GM21360 (cell line): ENCODE measurements around the gene PCDHB10.
"Not testable (repeated sequence)": the region's sequence is repeated elsewhere in the genome, so short reads cannot be mapped to it uniquely, and the experiment has no call there.

Experiments used
- ATAC-seq: cut with Tn5 transposase; IDR thresholded peaks from one replicate; pipeline ENCODE4 v1.9.1; 2021; ENCODE audit warnings: mild to moderate bottlenecking, moderate library complexity; ENCODE audit not compliant: unreplicated experiment

Gene PCDHB10

DNA sequence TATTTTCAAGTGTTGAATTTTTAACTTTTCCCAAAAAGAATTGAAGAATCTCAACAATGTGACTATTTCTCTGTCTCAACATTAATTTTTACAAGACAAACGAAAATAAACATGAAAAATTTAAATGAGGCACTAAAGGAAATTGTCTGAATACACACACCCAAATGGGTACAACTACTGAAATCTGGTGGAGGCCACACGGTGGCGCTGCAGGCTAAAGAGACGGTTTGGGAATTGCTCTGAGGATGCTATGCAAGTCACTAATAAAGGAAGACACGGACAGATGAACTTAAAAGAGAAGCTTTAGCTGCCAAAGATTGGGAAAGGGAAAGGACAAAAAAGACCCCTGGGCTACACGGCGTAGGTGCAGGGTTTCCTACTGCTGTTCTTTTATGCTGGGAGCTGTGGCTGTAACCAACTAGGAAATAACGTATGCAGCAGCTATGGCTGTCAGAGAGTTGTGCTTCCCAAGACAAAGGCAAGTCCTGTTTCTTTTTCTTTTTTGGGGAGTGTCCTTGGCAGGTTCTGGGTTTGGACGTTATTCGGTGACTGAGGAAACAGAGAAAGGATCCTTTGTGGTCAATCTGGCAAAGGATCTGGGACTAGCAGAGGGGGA is at the start of gene PCDHB10:
Gene PCDHB10, plus strand, starts transcription at position 244 of the 616 bp plus-strand sequence. Its CDS starts 200 bp downstream, at position 444.
- ATAC-seq, result no peak

DNA sequence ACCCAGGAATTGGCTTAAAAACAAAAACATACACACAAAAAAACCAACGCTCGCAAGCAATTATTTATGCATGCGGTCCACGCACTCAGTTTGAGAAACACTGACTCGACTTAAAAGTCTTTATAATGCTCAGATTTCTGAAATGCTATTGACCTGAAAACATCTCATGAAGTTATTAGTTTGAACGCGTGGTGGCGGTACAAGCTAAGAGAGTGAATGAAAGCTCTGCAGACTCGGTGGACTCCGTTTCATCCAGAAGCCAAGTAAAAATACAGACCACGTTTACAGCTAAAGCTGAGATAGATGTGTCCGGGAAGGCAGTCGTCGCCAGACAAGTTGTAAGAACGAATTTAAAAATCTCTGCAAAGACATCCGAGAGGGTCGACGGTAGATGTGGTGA is 42.3 kb upstream of the PCDHB10 start, which contains the start of gene PCDHB6:
Gene PCDHB6, plus strand, starts transcription at position 246 of the 400 bp plus-strand sequence. CDS start 201 bp downstream, outside the sequence.
- no peak for ATAC-seq

DNA sequence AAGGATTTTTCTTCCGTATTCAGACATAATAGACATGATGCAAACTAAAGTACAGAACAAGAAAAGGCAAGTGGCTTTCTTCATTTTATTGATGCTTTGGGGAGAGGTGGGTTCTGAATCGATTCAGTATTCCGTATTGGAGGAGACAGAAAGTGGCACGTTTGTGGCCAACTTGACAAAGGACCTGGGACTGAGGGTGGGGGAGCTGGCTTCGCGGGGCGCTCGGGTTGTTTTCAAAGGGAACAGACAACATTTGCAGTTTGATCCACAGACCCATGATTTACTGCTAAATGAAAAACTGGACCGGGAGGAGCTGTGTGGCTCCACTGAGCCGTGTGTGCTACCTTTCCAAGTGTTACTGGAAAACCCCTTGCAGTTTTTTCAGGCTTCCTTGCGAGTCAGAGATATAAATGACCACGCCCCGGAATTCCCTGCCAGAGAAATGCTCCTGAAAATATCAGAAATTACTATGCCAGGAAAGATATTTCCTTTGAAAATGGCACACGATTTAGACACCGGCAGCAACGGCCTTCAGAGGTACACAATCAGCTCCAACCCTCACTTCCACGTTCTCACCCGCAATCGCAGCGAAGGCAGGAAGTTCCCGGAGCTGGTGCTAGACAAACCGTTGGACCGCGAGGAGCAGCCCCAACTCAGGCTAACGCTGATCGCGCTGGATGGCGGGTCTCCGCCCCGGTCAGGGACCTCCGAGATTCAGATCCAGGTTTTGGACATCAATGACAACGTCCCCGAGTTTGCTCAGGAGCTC is 41.7 kb upstream of the PCDHB10 start:
- no peak for ATAC-seq

DNA sequence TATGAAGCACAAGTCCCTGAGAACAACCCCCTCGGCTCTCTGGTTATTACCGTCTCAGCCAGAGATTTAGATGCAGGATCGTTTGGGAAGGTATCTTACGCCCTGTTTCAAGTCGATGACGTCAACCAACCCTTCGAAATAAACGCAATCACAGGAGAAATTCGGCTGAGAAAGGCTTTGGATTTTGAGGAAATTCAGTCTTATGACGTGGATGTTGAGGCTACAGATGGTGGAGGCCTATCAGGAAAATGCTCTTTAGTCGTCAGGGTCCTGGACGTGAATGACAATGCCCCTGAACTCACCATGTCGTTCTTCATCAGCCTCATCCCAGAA is 41.2 kb upstream of the PCDHB10 start:
- ATAC-seq, result no peak

DNA sequence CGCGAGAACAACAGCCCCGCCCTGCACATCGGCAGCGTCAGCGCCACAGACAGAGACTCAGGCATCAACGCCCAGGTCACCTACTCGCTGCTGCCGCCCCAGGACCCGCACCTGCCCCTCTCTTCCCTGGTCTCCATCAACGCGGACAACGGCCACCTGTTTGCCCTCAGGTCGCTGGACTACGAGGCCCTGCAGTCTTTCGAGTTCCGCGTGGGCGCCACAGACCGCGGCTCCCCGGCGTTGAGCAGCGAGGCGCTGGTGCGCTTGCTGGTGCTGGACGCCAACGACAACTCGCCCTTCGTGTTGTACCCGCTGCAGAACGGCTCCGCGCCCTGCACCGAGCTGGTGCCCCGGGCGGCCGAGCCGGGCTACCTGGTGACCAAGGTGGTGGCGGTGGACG is 40.5 kb upstream of the PCDHB10 start:
- not testable (repeated sequence) for ATAC-seq

DNA sequence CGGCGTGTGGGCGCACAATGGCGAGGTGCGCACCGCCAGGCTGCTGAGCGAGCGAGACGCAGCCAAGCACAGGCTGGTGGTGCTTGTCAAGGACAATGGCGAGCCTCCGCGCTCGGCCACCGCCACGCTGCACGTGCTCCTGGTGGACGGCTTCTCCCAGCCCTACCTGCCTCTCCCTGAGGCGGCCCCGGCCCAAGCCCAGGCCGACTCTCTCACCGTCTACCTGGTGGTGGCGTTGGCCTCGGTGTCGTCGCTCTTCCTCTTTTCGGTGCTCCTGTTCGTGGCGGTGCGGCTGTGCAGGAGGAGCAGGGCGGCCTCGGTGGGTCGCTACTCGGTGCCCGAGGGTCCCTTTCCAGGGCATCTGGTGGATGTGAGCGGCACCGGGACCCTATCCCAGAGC is 40.1 kb upstream of the PCDHB10 start:
- ATAC-seq, result not testable (repeated sequence)

DNA sequence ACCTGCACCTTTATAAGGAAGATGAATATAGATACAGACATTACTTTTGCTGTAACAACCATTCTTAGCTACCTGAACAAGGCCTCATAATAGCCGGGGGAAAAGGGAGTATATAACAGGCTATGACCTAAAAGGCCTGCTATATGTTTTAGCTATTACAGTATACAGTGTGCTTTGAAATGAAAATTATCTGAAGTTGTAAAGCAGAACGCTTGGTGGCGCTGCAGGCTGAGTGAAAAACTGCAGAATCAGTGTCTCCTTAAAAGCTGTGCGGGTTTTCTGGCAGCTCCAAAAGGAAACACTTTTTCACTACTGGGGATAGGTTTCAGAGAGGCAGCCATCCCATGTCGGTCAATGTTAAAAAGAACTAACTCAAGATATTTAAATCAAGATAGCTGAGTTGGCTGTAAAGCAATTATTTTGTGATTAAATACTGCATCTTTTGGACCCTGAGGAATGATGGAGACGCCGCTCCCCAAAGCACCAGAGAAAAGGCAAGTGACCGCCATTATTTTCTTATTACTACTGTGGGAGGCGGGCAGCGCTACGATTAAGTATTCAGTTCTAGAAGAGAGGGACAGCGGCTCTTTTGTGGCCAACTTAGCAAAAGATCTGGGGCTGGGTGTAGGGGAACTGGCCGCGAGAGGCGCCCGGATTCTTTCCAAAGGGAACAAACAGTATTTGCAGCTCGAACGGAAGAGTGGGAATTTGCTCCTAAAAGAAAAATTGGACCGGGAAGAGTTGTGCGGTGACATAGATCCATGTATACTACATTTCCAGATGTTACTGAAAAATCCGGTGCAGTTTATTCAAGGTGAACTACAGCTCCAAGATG is 36.4 kb upstream of the PCDHB10 start:
- ATAC-seq, result no peak

DNA sequence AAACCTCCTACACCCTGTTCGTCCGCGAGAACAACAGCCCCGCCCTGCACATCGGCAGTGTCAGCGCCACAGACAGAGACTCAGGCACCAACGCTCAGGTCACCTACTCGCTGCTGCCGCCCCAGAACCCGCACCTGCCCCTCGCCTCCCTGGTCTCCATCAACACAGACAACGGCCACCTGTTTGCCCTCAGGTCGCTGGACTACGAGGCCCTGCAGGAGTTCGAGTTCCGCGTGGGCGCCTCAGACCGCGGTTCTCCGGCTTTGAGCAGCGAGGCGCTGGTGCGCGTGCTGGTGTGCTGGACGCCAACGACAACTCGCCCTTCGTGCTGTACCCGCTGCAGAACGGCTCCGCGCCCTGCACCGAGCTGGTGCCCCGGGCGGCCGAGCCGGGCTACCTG is 34.8 kb upstream of the PCDHB10 start:
- ATAC-seq, result not testable (repeated sequence)

DNA sequence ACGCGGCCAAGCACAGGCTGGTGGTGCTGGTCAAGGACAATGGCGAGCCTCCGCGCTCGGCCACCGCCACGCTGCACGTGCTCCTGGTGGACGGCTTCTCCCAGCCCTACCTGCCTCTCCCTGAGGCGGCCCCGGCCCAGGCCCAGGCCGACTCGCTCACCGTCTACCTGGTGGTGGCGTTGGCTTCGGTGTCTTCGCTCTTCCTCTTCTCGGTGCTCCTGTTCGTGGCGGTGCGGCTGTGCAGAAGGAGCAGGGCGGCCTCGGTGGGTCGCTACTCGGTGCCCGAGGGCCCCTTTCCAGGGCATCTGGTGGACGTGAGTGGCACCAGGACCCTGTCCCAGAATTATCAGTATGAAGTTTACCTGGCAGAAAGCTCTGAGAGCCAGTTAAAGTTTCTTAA is 34.3 kb upstream of the PCDHB10 start:
- ATAC-seq, result not testable (repeated sequence)

DNA sequence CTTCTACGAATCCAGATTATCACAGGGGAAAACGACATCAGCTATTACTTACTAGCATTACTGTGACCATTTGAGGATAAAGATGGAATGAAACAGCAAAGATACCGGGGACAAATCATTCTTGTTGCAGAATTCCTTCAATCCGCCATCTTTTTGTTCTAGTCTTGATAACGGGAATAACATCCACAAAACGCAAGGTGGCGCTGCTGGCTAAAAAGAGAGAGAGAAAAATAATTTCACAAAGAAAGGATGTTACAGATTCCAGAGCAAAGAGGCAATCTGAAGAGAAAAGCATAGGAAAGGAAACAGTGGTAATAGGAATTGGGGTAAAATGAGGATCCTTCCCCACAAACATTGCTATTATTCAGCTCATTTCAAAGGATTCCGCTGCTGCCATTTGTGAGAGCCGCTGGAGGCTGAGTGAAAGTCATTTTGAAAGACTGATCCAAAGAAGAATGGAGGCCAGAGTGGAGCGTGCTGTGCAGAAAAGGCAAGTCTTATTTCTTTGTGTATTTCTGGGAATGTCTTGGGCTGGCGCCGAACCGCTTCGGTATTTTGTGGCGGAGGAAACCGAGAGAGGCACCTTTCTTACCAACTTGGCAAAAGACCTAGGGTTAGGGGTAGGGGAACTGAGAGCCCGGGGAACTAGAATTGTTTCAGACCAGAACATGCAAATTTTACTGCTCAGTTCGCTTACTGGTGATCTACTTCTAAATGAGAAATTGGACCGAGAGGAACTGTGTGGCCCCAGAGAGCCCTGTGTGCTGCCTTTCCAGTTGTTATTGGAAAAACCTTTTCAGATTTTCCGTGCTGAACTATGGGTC is 19.6 kb upstream of the PCDHB10 start, which contains the start of gene PCDHB7:
Gene PCDHB7, plus strand, starts transcription at position 264 of the 824 bp plus-strand sequence. Its CDS starts 192 bp downstream, at position 456.
- no peak for ATAC-seq

DNA sequence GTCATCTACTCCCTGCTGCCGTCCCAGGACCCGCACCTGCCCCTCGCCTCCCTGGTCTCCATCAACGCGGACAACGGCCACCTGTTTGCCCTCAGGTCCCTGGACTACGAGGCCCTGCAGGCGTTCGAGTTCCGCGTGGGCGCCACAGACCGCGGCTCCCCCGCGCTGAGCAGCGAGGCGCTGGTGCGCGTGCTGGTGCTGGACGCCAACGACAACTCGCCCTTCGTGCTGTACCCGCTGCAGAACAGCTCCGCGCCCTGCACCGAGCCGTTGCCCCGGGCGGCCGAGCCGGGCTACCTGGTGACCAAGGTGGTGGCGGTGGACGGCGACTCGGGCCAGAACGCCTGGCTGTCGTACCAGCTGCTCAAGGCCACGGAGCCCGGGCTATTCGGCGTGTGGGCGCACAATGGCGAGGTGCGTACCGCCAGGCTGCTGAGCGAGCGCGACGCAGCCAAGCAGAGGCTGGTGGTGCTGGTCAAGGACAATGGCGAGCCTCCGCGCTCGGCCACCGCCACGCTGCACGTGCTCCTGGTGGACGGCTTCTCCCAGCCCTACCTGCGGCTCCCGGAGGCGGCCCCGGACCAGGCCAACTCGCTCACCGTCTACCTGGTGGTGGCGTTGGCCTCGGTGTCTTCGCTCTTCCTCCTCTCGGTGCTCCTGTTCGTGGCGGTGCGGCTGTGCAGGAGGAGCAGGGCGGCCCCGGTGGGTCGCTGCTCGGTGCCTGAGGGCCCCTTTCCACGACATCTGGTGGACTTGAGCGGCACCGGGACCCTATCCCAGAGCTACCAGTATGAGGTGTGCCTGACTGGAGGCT is 17.7 kb upstream of the PCDHB10 start:
- not testable (repeated sequence) for ATAC-seq

DNA sequence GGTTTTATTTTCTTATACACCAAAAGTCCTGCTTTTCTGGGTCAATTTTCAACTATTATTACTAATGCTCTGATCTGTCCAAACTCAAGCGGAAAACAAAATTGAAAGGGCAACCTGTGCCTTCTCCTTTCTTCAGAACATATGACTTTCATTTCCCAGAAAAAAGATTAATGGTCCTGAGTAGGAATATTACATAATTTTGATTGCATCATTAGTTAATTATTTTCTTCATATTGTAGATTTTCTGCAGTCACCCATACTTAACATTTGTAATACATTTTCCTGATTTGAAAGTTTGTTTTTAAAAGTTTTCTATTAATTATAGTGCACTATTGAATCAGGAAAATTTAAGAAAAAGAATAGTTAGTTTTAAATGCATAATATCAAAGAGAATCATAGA is 16.2 kb upstream of the PCDHB10 start:
- no peak for ATAC-seq

DNA sequence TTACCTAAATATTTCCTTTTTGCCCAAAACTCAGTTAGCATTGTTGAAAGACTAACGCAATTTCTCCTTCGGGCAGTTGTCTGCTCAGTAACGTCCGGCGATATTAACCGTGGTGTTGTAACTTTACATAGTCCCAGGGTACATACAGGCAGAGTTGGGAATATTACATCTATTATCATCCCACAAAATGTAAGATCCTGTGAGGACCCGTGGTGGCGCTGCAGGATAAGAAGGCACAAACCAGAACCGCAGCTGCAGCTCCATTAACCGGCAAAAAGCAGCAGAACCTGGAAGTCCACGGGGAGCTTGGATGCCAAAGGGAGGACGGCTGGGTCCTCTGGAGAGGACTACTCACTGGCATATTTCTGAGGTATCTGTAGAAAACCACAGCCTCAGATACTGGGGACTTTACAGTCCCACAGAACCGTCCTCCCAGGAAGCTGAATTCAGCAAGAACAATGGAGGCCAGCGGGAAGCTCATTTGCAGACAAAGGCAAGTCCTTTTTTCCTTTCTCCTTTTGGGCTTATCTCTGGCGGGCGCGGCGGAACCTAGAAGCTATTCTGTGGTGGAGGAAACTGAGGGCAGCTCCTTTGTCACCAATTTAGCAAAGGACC is 14.5 kb upstream of the PCDHB10 start, which contains the start of gene PCDHB8:
Gene PCDHB8, plus strand, starts transcription at position 214 of the 615 bp plus-strand sequence. Its CDS starts 245 bp downstream, at position 459.
- ATAC-seq, result not testable (repeated sequence)

DNA sequence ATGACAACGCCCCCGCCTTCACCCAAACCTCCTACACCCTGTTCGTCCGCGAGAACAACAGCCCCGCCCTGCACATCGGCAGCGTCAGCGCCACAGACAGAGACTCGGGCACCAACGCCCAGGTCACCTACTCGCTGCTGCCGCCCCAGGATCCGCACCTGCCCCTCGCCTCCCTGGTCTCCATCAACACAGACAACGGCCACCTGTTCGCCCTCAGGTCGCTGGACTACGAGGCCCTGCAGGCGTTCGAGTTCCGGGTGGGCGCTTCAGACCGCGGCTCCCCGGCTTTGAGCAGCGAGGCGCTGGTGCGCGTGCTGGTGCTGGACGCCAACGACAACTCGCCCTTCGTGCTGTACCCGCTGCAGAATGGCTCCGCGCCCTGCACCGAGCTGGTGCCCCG is 12.8 kb upstream of the PCDHB10 start:
- not testable (repeated sequence) for ATAC-seq

DNA sequence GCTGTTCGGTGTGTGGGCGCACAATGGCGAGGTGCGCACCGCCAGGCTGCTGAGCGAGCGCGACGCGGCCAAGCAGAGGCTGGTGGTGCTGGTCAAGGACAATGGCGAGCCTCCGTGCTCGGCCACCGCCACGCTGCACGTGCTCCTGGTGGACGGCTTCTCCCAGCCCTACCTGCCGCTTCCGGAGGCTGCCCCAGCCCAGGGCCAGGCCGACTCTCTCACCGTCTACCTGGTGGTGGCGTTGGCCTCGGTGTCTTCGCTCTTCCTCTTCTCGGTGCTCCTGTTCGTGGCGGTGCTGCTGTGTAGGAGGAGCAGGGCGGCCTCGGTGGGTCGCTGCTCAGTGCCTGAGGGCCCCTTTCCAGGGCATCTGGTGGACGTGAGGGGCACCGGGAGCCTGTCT is 12.3 kb upstream of the PCDHB10 start:
- ATAC-seq, result not testable (repeated sequence)

DNA sequence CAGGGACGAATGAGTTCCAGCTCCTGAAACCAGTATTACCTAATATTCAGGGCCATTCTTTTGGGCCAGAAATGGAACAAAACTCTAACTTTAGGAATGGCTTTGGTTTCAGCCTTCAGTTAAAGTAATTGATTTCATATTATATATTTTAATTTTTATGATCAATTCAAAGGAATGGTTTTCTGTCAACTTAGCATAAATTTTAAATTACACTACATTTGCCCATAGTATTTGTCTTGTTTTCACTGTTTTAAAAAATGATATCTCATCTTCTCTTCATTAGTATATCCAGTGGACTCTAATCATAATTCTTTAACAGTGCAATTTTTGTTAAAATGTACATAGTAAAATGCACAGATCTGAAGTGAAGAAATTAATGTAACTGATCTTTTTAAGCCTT is 11.8 kb upstream of the PCDHB10 start:
- ATAC-seq, result no peak

DNA sequence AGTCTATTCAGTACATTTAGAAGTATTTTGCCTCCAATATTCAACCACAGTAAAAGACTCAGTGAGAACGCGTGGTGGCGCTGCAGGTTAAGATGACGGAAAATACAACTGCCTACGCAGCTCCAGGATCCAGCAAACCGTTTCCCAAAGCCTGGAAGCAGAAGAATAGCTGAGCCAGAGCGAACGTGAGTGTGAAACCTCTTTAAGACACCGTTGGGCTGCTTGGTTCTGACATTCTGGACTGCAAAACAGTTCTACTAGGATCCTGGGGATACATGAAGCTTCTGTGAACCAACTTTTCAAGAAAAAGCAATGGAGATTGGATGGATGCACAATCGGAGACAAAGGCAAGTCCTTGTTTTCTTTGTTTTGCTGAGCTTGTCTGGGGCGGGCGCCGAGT is 9.9 kb upstream of the PCDHB10 start, which contains the start of gene PCDHB16:
Gene PCDHB16, plus strand, starts transcription at position 140 of the 400 bp plus-strand sequence. Its CDS starts 173 bp downstream, at position 313.
- no peak for ATAC-seq

DNA sequence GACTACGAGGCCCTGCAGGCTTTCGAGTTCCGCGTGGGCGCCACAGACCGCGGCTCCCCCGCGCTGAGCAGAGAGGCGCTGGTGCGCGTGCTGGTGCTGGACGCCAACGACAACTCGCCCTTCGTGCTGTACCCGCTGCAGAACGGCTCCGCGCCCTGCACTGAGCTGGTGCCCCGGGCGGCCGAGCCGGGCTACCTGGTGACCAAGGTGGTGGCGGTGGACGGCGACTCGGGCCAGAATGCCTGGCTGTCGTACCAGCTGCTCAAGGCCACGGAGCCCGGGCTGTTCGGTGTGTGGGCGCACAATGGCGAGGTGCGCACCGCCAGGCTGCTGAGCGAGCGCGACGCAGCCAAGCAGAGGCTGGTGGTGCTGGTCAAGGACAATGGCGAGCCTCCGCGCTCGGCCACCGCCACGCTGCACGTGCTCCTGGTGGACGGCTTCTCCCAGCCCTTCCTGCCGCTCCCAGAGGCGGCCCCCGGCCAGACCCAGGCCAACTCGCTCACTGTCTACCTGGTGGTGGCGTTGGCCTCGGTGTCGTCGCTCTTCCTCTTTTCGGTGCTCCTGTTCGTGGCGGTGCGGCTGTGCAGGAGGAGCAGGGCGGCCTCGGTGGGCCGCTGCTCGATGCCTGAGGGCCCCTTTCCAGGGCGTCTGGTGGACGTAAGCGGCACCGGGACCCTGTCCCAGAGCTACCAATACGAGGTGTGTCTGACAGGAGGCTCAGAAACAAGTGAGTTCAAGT is 7.9 kb upstream of the PCDHB10 start:
- not testable (repeated sequence) for ATAC-seq
